GM18868 (cell line): ENCODE results near the gene PDZD4.

ENCODE experiments used
- ATAC-seq: cut with Tn5 transposase; IDR thresholded peaks from one replicate; pipeline ENCODE4 v1.9.1; 2021; ENCODE audit warnings: mild to moderate bottlenecking, moderate library complexity; ENCODE audit not compliant: unreplicated experiment

PDZD4 gene

DNA sequence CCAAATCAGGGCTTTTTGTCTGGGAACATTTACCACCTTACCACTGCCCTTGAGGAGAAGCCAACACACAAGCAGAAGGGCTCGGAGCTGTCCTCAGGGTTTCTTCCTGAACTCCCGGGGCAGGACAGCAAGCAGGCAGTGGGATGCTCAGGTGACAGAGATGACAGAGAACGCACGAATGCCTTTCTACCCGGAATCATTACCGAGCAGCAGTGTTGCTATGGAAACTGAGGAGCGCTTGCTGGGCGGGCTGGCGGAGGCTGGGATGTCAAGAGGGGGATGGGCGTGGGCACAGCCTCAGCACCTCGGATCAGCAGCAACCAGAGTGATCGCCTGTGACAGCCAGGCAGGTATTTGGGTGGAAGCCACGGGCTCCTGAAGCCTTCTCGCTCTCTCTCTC, 18.1 kb downstream of the PDZD4 start:
- no peak for ATAC-seq

DNA sequence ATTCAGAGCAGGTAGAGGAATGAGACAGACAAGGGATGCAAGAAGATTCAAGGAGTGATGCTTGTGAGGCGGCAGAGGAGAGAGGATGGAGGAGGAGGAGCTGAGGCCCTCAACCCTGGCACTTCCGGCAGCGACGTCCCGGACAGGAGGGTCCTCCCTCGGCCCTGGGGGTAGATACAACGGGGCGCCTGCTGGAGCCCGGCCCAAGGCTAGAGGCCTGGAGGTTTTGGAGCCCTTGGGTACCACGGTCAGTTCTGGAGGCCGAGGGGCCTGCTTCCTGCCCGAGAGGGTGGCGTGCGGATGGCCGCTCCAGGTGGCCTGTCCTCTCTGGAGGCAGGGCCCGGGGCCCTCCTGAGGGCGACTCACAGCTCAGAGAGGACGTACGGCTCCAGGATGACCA, 22.4 kb downstream of the PDZD4 start:
- ATAC-seq = no peak

DNA sequence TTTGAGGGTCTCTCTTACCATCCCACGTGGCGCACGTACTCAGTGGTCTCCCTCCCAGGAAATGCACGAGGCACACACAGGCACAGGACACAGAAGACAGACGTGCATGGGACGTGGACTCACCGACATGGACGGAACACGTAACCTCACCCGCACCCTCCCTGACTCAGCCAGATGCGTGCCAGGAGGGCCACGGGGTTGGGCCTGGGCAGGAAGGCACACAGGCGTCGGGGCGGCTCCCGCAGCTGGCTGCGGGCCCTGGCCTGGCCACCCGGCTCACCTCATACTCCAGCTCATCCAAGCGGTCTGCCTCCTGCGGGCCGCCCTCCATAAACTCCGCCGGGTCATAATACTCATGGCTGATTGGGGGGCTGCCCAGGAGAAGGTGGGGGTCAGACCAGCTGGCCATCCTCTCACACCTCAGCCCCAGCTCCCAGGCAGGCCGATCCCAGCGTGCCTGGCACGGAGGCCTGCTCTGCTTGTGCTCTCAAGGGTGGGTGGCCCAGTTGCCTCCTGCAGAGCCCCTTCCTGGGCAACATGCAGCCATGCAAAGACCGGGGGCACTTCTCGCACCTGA, 23.3 kb downstream of the PDZD4 start:
- no peak for ATAC-seq

DNA sequence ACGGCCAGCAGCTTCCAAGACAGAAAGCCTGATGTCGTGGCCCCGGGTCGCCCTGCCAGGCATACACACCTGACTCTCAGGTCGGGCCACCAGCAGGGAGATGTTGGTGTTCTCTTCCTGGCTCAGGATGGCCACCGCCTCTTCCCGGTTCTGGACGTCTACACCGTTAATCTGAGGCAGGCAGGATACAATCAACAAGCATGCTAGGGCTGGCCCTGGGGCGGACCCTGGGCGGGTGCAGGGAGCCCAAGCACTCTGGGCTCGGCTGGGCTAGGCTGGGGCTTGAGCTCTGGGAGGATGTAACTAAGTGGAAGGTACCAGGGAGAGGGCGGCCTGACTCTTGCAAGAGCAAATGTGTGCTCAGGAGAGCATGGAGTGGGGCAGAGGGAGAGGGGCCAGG, 24.9 kb downstream of the PDZD4 start:
- no peak for ATAC-seq

DNA sequence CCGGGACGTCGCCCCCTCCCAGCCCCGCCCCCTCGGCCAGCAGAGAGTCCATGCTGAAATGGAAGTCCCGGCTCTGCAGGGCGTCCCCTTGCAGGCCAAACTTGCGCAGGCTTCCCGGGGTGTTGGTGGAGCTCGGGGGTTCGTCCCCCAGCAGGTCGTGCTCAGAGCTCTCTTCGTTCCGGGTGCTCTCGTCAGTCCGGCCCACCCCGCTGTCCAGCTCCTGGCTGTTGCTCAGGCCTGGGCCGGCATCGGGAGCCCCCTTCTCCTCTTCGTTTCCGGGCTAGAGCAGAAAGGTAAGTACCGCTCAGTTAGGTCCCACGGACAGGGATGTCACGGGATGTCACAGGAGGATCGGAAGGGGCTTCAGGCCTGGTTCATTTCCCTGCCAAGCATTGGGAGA, 25.7 kb downstream of the PDZD4 start:
- ATAC-seq = no peak

DNA sequence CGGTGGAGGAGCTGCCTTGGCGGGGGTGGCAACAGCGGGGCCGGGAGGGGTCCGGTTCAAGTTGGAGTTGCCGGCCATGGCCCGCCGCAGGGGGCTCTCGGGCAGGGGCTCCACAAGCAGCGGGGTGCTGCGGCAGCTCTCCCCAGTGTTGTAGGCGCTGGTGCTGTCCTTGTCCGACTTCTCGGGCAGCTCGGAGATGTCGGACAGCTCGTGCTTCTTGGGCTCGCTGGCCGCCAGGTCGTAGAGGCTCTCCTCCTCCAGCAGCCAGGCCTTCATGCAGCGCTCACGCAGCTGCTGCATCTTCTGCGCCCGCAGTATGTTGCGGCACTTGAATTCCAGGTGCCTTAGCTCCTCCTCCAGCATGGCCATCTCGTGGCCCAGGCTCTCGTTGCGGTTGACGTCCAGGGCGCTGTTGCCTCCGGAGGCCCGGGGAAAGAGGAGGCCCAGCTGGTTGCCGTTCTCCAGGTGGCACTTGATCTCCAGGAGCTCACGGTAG, 26.2 kb downstream of the PDZD4 start:
- no peak for ATAC-seq

DNA sequence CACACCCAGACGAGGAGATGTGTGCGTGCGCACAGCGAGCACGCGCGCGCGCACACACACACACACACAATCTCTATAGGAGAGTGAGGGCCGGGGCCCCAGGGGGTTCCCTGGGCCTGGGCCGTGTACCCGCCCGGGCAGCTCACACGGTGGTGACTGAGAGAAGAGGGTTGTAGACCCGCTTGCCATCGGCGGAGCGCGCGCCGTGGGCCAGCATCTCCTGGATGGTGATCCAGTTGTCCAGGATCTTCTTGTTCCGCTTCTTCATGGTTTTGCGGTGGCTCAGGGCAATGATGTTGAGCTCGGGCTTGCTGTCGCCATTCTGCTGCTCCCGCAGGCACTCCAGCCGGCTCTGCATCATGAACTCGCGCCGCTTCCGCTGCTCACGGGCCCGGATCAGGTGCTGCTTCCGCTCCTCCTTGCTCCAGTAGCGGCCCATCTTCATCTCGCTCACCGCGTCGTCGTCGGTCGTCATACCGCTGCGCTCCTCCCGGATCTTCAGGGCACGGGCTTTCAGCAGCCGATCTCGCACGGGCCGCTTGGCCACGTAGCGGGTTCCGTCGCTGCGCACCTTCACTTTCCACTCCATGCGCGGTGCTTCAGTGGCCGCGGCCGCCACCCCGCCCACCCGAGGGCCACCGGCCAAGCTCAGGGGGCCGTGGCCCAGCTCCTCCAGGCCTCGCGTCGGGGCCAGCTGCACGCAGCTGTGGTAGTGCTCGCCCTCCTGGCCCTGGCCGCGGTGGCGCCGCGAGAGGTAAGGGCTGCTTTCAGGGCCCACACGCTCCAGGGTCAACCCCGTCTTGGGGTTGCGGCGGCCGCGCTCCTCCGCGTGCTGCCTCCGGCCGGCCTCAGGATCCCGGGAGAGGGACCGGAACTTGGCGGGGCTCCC, 26.9 kb downstream of the PDZD4 start:
- ATAC-seq = no peak

DNA sequence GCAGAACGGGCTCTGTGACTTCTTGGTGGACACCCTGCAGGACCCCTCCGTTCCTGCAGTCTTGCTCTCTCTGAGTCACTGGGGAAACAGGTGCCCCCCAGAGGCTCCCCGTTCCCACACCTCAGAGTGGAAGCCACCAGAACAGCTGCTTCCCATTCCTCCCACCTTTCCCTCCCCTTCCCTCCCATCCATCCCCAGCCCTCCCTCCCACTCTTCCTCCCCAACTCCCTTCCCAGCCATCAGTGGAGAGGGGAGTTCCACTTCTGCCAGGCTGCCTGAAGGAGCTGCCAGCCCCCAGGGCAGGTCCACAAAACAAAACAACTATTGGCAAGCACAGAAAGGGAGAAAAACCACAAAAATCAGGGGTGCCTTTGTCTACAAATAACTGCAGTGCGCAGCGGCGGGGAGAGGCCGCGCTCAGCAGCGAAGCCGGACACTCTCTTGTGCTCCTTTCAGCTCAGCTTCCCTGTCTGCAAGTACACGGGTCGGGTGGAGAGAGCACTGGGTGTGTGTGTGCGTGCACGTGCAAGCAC, 27.8 kb downstream of the PDZD4 start:
- ATAC-seq = no peak

DNA sequence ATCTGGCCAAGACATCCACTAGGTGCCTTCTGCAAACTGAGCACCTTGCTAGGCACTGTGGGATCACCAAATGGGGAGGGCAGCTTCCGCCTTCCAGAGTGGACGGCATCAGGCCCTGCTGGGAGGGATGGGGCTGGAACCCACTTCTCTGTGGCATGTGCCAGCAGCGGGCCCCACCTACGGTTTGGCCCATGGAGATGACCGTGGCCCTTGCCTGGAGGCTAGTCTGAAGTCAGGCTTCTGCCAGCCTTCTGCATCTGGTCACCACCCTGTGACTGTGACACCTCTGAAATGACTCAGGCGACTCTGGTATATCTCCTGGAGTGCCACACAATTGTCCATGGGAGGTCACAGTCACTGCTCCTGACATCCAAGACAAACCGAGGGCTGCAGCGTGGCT, 28.7 kb downstream of the PDZD4 start:
- ATAC-seq = no peak

DNA sequence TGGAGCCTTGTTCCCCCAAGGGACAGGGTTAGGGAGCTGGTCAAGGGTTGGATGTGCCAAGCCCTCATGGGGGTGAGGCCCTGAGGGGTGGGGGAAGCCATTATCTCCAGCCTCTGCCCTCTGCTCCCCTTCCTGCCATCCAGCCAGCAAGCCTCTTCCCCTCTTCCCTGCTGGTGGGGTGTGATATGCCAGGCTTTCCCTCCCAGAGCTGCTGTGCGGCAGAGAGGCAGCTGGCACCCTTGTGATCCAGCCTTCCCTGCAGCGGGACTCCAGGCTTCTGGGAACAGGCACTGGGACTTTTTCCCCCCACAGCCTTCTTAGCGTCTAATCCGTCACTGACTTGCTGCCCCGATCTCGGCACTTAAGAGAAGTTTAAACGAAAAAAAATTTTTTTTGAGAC, 29.6 kb downstream of the PDZD4 start:
- ATAC-seq = no peak

DNA sequence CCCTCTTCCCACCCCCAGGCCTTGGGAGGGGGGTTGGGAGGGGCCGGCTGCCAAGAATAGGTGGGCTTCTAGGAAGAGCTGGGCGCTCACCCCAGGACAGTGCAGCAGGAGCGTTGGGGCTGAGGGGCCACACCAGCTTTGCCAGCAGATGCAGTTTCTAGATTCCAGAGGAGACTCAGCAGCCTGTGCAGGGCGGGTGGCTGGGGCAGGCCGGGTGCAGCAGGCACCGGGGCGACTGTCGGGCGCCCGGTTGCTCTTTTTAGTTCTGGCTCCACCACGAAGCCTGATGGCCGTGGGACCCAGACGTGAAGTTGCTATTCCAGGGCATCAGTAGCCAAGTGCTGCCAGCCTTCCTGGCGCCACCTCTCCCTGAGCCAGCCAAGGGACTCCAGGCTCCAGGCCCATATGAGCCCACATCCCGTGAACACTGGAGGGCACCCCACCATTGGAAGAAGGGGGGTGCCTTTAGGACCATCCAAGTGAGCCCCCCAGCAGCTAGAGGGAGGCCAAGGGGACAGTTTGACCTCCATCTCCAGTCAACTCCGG, 30.1 kb downstream of the PDZD4 start:
- no peak for ATAC-seq

DNA sequence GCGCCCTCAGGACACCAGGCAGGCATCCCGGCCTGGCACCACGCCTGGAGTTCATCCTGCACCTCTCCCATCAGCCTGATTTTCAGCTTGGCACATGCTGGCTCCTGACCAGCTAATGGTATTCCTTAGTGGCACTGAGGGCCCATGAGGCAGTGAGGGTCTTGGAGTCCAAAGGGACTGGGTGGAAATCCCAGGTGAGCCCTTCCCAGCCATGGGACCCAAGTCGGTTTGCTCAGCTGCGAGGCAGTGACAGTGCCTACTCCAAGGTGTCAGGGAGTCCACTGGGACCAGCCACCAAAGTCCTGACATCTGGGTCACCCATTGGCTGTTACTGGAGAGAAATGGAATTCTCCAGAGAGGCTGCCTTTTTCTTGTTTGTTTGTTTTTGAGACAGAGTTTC, 31.0 kb downstream of the PDZD4 start:
- ATAC-seq = no peak

DNA sequence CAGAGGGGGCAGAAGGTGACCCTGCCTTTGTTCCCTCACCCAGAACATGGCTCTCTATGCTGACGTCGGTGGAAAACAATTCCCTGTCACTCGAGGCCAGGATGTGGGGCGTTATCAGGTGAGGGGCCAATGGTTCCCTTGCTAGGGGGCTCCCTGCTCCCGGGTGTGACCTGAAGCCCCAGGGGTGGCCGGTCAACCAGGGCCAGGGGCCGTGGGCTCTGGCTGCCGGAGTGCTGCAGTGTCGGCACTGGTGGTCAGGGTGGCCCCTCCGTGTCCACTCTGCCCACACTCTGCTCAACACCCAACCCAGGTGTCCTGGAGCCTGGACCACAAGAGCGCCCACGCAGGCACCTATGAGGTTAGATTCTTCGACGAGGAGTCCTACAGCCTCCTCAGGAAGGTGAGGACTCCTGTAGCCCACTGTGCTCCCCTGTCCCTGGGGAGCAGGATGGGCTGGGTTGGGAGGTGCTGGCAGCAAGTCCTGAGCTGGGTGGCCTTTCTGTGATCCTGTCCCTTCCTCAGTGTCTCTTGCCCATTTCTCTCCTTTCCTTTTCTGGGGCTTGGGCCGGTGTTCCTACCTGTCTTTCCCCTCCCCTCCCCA, 32.8 kb downstream of the PDZD4 start:
- no peak for ATAC-seq

DNA sequence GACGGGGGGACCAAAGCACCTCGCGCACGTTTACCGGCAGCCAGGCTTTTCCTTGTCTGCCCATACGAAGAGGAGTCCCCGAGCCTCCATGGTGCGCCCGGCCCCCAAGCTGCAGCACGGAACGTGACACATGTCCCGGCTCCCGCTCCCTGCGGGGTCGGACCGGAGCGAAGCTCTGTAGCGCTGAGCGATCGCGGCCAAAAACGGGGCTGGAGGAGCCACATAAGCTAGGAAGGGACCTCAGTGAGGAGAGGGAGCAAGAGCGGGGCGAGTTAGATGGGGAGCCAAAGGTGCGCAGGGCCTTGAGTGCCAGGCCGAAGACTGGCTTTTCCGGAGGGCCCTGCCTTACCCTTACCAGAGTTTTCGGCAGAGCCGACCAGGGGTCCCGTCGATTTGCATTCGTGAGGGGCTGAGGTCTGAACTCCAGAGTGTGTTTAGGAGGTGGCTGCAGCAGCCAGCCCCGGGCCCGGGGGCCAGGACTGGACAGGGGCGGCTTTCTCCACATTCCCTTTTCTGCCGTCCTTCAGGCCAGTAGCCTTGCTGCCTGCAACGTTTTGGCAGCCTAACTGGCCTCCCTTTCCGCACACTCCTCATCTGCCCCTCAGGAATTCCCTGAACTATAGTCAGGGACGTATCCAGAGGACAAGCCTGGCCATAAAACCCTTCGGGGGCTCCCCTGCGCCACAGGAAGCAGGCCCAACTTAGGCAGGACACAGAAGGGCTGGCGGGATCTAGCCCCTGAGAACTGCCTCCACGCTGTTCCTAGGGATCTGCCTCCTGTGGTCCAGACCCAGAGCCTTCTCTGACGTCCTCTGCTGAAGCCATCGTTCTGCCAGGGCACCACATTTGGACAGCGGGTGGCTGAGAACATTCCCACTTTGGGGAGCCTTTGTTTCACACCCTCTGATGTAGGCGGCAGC, 35.2 kb downstream of the PDZD4 start:
- ATAC-seq = no peak

DNA sequence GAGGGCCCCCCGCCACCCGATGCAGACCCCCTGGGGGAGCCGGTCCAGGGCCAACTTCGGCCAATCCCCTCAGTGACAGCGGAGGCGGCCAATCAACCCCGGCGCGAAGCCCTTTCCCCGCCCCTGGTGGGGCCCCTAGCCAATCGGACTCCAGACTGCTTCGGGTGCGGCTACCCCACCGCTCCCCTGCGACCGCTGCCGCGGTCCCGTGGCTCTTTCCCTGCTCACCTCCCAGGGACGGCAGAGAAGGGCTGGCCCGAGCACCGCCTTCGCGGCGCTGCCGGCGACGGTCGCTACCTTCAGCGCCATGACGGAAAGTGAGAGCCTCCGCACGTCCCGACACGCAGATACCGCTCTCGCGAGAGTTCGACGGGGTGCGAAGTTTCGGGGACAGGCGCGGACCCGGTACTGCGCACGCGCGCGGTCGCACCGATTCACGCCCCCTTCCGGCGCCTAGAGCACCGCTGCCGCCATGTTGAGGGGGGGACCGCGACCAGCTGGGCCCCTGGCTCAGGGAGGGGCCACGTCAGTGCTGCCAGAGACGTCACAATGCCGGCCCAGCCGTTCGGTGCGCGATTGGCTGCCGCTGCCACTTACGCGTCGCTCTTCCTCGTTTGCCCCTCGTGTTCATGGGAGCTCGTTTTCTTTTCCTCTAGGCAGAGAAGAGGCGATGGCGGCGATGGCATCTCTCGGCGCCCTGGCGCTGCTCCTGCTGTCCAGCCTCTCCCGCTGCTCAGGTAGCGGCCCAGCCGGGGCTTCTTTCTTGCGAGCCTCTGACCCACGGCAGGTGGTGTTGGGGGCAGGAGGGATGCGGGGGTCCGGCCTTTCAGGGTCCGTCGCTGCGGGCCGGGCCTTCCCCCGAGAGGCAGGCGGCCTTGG, 36.1 kb downstream of the PDZD4 start, which contains the start of the genes IDH3G and SSR4:
Gene IDH3G (minus strand): TSS at position 358 of the 879 bp plus-strand sequence. CDS start 49 bp downstream, at position 309.
Gene SSR4 (plus strand): TSS at position 651 of the 879 bp plus-strand sequence. CDS start 20 bp downstream, at position 671.
- ATAC-seq = peak; percentile 92

DNA sequence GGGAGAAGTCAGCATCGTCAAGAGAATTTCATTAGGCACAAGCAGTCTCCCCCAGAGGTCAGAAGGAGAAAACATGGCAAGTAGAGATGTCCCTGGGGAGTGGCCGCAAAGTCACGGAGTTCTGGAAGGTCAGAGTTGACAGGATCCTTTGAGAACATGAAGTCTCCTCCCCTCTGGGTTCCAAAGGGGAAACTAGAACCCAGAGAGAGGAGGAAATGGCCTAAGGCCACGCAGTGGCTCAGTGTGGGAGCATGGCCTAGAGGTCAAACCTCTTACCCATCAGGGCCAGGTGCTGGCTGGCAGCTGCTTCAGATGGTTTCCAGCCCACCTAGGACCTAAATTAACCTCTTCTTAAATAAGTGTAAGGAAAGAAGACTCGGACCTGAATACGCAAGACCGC, 37.1 kb downstream of the PDZD4 start:
- ATAC-seq = no peak

DNA sequence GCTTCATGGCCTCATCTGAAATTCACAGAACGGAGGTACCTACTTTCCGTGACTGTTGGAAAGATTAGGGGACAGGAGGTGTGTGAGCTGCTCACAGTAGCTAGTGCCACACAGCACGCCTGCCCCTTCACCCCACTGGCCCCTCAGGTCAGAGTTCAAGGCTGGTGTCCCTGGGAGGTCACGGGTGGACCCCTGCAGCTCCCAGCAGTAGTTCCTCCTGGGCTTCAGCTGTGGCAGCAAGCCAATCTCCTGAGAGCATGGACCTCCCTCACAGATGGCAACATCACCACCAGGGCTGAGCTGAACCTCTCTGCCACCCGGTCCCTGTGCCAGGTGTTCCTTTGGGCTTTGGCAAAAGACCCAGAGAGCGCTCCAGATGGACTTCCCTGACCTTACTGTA, 38.0 kb downstream of the PDZD4 start:
- ATAC-seq = no peak

DNA sequence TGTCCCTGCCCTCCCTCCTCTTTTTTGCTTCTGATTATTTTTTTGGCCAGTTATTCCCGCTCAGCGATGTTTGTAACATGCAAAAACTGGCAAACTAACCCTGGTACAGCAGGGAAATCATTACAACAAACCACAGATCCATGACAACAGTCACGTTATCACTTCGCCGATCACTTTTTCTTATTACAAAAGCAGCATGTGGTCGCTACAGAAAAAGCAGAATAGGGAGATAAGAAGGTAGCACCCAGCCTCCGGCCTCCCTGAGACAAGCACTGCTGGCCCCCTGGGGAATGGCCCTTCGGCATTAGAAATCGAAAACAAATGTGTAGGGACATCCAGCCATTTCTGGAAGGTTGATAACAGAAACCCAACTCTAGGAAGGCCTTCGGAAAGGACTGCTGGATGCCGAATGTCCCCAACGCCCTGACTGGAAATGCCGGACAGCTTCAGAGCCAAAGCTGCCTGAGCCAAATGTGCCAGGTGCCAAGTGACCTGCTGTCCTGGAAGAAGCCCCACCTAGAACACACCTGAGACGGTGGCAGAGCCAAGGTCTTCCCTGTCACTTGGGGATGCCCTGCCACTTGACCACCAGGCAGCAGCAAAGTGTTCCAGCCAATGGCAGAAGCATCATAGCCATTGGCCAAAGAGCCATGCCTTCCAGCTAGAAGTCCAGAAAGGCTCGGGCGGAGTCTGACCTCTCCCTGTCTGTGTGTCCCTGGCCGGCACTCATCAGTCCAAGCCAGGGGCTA, 39.1 kb downstream of the PDZD4 start:
- ATAC-seq = no peak
